Measurements from ENCODE around the gene PRTFDC1. TPM values are rescaled to one million over a fixed set of nuclear protein-coding genes. Genes with fewer than 3 reads are reported as not detected.

The PRTFDC1 gene
- total RNA-seq, 1 experiment from 2014 or later: 4.9 TPM

- no peak for DNase-seq (ENCODE audit: low read depth)
These were observed 80.2 kb downstream of the PRTFDC1 start for GRCh38 chr10:24872049-24872789.

GRCh38 chr10:24871011-24871935 lies 81.1 kb downstream of the PRTFDC1 start:
- no peak for DNase-seq (ENCODE audit: low read depth)

- no peak for DNase-seq (ENCODE audit: low read depth)
These were observed 82.9 kb downstream of the PRTFDC1 start for GRCh38 chr10:24869354-24870015.

GRCh38 chr10:24866604-24867583 lies 85.5 kb downstream of the PRTFDC1 start:
- peak; percentile 68 for DNase-seq (ENCODE audit: low read depth)

GRCh38 chr10:24865783-24866182 lies 86.6 kb downstream of the PRTFDC1 start:
- DNase-seq (ENCODE audit: low read depth): no peak

- DNase-seq (ENCODE audit: low read depth): no peak
These were observed 89.8 kb downstream of the PRTFDC1 start for GRCh38 chr10:24862589-24862988.

- peak; percentile 16 for DNase-seq (ENCODE audit: low read depth)
These were observed 93.8 kb downstream of the PRTFDC1 start for GRCh38 chr10:24858288-24859270.

GRCh38 chr10:24857031-24857725 lies 95.2 kb downstream of the PRTFDC1 start:
- no peak for DNase-seq (ENCODE audit: low read depth)

- no peak for DNase-seq (ENCODE audit: low read depth)
These were observed 98.2 kb downstream of the PRTFDC1 start for GRCh38 chr10:24854256-24854655.

- DNase-seq (ENCODE audit: low read depth): no peak
These were observed 98.7 kb downstream of the PRTFDC1 start for GRCh38 chr10:24853661-24854060.

- no peak for DNase-seq (ENCODE audit: low read depth)
These were observed 100.8 kb downstream of the PRTFDC1 start for GRCh38 chr10:24851629-24852028.

- DNase-seq (ENCODE audit: low read depth): no peak
These were observed 101.6 kb downstream of the PRTFDC1 start for GRCh38 chr10:24850727-24851296.

GRCh38 chr10:24849501-24850299 lies 102.7 kb downstream of the PRTFDC1 start:
- peak; percentile 50 for DNase-seq (ENCODE audit: low read depth)

GRCh38 chr10:24849051-24849450 lies 103.4 kb downstream of the PRTFDC1 start:
- no peak for DNase-seq (ENCODE audit: low read depth)

GRCh38 chr10:24848195-24848594 lies 104.2 kb downstream of the PRTFDC1 start:
- no peak for DNase-seq (ENCODE audit: low read depth)

GRCh38 chr10:24847112-24848070 lies 105.0 kb downstream of the PRTFDC1 start:
- DNase-seq (ENCODE audit: low read depth): no peak

GRCh38 chr10:24844742-24845141 lies 107.7 kb downstream of the PRTFDC1 start:
- DNase-seq (ENCODE audit: low read depth): no peak
